Measurements from ENCODE around the gene AUNIP.
"Not testable (repeated sequence)": the region's sequence is repeated elsewhere in the genome, so short reads cannot be mapped to it uniquely, and the experiment has no call there.

Gene AUNIP

GRCh38 chr1:25862785-25863485, 3.7 kb upstream of the AUNIP start:
- no peak for DNase-seq

- no peak for DNase-seq
Measured at GRCh38 chr1:25861316-25862286, 2.3 kb upstream of the AUNIP start.

DNA sequence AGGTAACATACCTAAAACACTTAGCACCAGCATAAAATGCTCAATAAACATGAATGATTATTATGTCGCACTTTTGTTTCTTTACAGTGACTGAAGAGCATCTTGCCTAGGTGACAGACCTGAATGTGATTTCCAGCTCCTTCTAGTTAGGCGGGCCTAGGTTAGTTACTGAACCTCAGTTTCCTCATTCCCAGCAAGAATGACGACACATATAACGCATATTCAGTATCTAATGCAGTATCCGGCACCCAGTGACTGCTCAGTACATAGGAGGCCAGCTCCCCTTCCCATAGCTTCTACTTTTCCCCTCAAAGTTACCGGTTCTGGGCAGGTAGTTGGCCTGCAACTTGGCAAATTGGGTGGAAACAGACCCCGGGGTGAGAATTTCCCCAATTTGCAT, 763 bp downstream of the AUNIP start:
- no peak for DNase-seq

GRCh38 chr1:25856856-25857255, 2.4 kb downstream of the AUNIP start:
- DNase-seq = no peak

GRCh38 chr1:25854554-25854953, 4.7 kb downstream of the AUNIP start:
- no peak for DNase-seq

- no peak for DNase-seq
Measured at GRCh38 chr1:25848531-25848930, 10.7 kb downstream of the AUNIP start.

- no peak for DNase-seq
Measured at GRCh38 chr1:25847929-25848328, 11.3 kb downstream of the AUNIP start.

DNA sequence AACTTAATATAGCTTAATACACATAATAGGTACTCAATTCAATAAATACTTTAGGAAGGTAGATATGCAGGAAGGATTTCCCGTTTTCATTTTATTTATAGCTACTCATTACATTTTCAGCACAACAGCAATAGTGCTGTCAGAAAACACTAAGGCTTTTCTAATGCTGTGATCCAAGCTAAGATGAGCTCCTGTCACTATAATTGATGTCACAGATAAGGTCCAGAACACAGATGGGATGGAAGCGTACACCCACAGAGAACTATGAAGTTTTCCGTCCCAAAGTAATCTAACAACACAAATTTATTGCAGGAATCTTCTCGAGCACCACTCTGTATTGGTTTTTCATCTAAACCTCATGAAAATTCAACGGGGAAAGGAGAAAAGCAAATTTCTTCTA, 13.6 kb downstream of the AUNIP start:
- DNase-seq = no peak

- DNase-seq = no peak
Measured at GRCh38 chr1:25844536-25845337, 14.5 kb downstream of the AUNIP start.

- DNase-seq = no peak
Measured at GRCh38 chr1:25843483-25843882, 15.8 kb downstream of the AUNIP start.

DNA sequence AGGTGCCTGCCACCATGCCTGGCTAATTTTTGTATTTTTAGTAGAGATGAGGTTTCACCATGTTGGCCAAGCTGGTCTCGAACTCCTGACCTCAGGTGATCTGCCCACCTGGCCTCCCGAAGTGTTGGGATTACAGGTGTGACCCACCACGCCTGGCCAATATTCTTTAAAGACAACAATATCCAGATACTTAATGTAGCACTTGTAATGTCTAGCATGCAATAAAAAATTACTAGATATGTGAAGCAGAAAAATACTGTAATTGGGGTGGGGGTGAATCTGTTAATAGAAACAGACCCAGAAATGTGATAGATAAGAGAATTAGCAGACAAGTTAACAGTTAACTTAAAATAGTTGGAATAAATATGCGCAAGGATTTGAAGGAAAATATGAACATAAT, 19.4 kb downstream of the AUNIP start:
- DNase-seq = not testable (repeated sequence)

DNA sequence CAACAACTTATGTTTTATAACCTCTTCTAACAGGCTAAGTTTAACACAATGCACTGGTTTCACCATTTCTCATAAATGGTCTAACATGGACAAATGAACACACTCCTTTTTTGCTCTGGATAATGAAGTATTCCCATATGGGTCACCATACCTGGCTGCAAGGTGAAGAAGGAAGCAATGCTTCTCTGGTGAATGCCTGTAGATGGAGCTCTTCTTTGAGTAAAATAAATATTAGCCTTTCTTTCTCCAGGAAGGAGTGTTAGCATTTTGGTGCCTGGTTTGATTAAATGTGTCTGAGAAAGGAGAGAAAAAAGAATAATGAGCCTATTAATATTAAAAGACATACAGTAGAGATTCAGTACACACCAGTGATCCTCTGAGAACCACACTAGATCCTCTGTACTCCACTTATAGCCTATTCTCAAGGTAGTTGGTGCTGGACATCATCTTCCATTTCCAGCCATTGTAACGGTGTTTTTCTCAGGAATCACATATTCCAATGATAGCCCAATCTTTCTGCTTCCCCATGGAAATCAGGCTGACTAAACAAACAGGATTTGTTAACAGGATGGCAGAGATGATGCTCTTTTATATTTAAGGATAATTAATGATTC, 21.9 kb downstream of the AUNIP start:
- DNase-seq = no peak

- DNase-seq = no peak
Measured at GRCh38 chr1:25836695-25837094, 22.6 kb downstream of the AUNIP start.

DNA sequence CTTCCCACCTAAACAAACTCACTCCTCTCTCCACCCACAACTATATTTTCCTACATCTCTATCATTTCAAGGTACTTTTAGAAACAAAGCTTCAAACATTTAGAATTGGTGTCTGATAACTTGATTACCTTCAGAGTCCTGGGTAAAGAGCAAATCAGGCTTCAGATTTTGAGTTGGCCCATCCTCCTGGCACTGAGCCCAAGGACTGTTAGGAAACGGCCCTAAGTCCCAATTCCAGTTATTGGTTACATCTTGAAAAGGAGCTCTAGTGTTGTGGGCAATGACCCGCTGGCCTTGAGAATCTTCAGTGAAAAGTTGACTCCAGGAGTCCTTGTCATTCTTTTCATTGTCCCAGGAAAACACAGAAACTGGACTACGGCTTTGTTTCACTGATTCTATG, 24.4 kb downstream of the AUNIP start:
- no peak for DNase-seq

DNA sequence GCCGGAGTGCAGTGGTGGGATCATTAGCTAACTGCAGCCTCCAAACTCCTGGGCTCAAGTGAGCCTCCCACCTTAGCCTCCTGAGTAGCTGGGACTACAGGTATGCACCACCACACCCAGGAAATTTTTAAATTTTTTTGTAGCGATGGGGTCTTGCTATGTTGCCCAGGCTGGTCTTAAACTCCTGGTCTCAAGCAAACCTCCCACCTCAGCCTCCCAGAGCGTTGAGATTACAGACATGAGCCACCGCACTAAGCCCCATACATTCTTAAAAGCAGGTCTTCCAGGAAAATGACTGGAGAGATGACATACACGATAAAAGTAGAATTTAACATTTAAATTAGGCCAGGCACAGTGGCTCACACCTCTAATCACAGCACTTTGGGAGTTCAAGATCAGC, 26.1 kb downstream of the AUNIP start:
- DNase-seq = no peak

DNA sequence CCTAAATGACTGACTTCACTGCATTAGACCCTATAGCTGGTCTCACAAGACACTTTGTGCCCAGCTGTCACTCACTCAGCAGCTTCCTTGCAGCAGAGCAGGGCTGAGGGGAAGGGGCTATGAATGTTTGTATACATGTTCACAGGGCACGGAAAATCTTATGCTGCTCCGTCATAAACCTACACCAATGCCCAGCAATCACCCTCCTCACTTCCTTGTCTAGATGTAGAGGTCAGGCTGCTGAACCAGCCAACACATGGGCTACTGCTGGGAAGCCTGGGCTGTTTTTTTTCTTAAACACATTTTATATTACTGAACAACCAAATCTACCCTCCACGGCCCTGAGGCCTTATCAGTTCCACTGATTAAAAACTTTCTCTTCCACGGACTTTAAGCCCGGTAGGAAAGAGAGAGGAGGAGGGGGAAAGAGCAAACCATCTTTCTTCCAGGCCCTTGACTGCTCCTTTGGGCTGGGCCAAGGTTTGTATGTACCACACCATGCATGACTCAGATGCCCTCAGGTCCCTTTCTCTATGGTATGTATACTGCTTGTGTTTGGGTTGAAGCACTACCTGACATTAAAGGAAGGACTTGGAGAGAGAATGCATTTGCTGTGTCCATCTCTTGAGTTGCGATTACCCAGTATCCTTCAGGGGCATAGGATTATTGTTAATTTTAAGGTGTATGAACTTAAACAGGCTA, 26.8 kb downstream of the AUNIP start:
- no peak for DNase-seq

GRCh38 chr1:25831569-25832196, 27.6 kb downstream of the AUNIP start:
- no peak for DNase-seq

DNA sequence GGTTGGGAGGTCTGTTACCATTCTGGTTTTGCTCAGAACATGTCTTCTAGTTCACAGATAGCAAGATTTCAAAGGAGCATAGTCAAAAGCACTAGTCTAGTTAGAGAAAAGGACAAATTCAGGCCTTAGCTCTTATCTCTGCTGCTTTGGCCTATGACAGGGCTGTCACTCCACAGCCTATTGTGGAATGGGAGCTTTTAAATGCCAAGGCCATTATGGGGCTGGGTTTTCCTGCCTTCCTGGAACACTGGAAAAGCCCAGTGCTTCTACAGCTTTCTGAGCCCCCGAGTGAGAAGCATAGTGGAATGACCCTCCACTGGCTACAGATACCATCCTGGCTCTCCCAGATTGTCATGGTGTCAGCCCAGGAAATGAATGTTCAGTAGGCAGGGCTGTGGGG, 30.2 kb downstream of the AUNIP start:
- no peak for DNase-seq

- no peak for DNase-seq
Measured at GRCh38 chr1:25828491-25828890, 30.8 kb downstream of the AUNIP start.

DNA sequence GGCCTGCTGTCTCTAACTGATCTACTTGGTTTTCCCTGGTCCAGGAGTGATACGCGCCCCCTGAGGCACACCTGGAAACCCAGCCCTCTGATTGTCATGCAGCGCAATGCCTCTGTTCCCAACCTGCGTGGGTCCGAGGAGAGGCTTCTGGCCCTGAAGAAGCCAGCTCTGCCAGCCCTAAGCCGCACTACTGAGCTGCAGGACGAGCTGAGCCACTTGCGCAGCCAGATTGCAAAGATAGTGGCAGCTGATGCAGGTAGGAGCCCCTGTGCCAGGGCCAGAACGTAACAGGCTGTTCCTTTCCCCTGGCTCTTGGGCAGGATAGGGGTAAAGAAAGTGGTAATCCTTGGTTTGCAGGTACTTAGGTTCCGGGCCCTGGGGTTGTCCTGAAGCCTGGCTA, 32.7 kb downstream of the AUNIP start:
- no peak for DNase-seq

DNA sequence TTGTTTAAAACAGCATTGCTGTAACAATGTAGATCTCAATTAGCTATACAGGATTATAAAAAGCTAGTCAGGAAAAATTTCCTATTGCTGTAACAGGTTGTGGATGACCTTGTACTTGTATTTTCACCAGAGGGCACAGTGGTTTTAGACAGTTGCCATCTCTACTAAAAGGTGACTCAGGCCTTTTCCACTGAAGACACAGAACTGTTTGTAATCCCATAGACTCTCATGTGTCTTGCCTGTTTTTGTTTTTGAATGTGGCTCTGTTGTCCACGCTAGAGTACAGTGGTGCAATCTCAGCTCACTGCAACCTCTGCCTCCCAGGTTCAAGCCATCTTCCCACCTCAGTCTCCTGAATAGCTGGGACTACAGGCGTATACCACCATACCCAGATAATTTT, 33.7 kb downstream of the AUNIP start:
- DNase-seq = no peak

GRCh38 chr1:25821630-25822091, 37.6 kb downstream of the AUNIP start:
- DNase-seq = no peak

All from fibroblast of upper back skin (primary cell).